ENCODE measurements around the gene RASSF1.

- TF ChIP-seq CTCF (IDR thresholded peaks at IDR 0.05; ENCODE audit: low read depth, low read length) (no peak), POLR2A (IDR thresholded peaks at IDR 0.05; ENCODE audit: extremely low read depth, insufficient read length) (no peak)
These were observed 47.4 kb downstream of the RASSF1 start for GRCh38 chr3:50293079-50293801.
